Measurements from ENCODE around the gene UQCRC1. TPM values are rescaled to one million over a fixed set of nuclear protein-coding genes. Genes with fewer than 3 reads are reported as not detected.
A peak's percentile ranks its signal among the peaks of the same experiment; 100 is the strongest.

Gene UQCRC1
- total RNA-seq, 1 experiment from 2014 or later, result 323 TPM

DNA sequence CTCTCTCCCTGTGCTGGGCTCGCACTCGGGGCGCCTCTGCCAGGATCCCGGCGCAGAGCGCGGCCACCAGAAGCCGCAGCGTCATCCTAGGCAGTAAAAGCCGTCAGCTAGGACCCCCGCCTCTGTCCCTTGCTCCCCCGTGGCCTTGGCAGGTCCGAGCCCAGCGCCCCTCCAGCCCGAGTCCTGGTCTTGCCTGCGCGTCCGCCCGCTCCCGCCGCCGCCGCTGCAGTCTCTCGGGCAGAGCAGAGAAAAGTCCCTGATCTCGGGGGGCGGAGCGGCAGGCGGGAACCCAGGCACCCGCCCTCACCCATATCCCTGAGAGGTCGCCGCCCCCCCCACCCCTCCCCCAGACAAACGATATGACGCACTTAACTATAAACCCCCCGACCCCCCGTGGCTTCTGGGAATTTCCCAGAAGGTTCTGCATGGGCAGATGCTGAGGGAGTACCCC, 14.3 kb downstream of the UQCRC1 start, which contains the start of gene COL7A1:
Gene COL7A1 (minus strand): TSS at position 255 of the 451 bp plus-strand sequence. CDS start 170 bp downstream, at position 85.
- Mint-ChIP-seq H3K27ac (no peak within 1 kb of the TSS), H3K27me3 (ENCODE audit: low read depth) (no peaks in the 10 kb centered on the region; the same call in 1 of the 2 replicates), H3K4me3 (peak within 1 kb of the TSS; percentile 43), H3K36me3 (peaks cover 24% of the 10 kb centered on the region), H3K9me3 (no peaks in the 10 kb centered on the region), H3K4me1 (peaks cover 16% of the 10 kb centered on the region)
- POLR2A ChIA-PET, result no interaction called here
- CTCF ChIA-PET, result interaction anchor here (1.2 to 1.4 kb wide), 2 partner anchors 37 to 40 kb away, joined by 4 read pairs; partner anchors contain the start of gene SLC26A6
- ATAC-seq (0 out of 2 replicates have a peak, but pooled peaks have one; percentile 4), DNase-seq (ENCODE audit: low spot score) (peak; percentile 26)
- TF ChIP-seq, protein P1, sequence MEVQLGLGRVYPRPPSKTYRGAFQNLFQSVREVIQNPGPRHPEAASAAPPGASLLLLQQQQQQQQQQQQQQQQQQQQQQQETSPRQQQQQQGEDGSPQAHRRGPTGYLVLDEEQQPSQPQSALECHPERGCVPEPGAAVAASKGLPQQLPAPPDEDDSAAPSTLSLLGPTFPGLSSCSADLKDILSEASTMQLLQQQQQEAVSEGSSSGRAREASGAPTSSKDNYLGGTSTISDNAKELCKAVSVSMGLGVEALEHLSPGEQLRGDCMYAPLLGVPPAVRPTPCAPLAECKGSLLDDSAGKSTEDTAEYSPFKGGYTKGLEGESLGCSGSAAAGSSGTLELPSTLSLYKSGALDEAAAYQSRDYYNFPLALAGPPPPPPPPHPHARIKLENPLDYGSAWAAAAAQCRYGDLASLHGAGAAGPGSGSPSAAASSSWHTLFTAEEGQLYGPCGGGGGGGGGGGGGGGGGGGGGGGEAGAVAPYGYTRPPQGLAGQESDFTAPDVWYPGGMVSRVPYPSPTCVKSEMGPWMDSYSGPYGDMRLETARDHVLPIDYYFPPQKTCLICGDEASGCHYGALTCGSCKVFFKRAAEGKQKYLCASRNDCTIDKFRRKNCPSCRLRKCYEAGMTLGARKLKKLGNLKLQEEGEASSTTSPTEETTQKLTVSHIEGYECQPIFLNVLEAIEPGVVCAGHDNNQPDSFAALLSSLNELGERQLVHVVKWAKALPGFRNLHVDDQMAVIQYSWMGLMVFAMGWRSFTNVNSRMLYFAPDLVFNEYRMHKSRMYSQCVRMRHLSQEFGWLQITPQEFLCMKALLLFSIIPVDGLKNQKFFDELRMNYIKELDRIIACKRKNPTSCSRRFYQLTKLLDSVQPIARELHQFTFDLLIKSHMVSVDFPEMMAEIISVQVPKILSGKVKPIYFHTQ (CRISPR knock-in tag; IDR thresholded peaks at IDR 0.05), result no peak
- TF ChIP-seq, protein P2, sequence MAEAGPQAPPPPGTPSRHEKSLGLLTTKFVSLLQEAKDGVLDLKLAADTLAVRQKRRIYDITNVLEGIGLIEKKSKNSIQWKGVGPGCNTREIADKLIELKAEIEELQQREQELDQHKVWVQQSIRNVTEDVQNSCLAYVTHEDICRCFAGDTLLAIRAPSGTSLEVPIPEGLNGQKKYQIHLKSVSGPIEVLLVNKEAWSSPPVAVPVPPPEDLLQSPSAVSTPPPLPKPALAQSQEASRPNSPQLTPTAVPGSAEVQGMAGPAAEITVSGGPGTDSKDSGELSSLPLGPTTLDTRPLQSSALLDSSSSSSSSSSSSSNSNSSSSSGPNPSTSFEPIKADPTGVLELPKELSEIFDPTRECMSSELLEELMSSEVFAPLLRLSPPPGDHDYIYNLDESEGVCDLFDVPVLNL (CRISPR knock-in tag; IDR thresholded peaks at IDR 0.05; ENCODE audit: borderline replicate concordance, low read depth), result no peak
- TF ChIP-seq ATF1 (CRISPR knock-in tag; IDR thresholded peaks at IDR 0.05) (no peak), RORB (CRISPR knock-in tag; IDR thresholded peaks at IDR 0.05) (no peak), MXD4 (CRISPR knock-in tag; IDR thresholded peaks at IDR 0.05; ENCODE audit: borderline replicate concordance) (no peak), EMX1 (CRISPR knock-in tag; IDR thresholded peaks at IDR 0.05) (no peak)

DNA sequence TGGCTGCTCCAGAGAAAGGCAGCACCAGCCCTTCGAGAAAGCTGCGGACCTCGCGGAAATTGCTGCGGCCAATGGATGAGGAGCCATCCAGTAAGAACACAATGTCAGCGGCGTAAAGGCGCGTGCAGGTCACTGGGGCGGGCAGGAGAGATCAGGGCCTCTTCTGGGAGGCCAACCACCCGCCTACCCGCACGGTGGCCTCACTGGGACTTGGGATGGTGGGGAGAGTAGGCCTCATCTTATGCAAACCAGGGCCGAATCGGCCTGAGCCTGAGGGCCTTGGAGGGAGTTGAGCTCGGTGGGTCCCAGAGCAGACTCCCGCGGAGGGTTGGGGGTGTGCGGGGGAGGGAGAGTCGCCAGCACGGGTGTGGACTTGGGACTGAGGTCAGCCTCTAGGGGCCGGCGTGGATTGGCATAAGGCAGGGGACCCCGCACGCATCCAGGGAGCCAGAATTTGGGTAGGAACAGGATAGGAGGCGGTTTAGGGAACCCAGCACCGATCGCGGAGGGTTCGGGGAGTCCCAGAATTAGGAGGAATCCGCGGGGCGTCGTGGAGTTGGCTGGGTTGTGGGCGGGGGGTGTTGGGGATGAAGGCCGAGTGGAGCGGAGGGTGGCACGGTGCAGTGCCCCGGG, 14.9 kb downstream of the UQCRC1 start:
- ATAC-seq (peak; percentile 5; the same call in 1 of the 2 replicates), DNase-seq (ENCODE audit: low spot score) (no peak)
- Mint-ChIP-seq H3K9me3 (no peaks in the 10 kb centered on the region), H3K4me1 (peaks cover 16% of the 10 kb centered on the region), H3K27me3 (ENCODE audit: low read depth) (no peaks in the 10 kb centered on the region; the same call in 1 of the 2 replicates), H3K4me3 (peak overlapping the region; percentile 43), H3K27ac (no peak overlapping the region), H3K36me3 (peaks cover 18% of the 10 kb centered on the region)
- no peak for TF ChIP-seq RELA (CRISPR knock-in tag; IDR thresholded peaks at IDR 0.05; ENCODE audit: borderline replicate concordance)
- no peak for TF ChIP-seq NFYB (CRISPR knock-in tag; conservative IDR thresholded peaks at IDR 0.05; ENCODE audit: low read depth)
- TF ChIP-seq, protein P3, sequence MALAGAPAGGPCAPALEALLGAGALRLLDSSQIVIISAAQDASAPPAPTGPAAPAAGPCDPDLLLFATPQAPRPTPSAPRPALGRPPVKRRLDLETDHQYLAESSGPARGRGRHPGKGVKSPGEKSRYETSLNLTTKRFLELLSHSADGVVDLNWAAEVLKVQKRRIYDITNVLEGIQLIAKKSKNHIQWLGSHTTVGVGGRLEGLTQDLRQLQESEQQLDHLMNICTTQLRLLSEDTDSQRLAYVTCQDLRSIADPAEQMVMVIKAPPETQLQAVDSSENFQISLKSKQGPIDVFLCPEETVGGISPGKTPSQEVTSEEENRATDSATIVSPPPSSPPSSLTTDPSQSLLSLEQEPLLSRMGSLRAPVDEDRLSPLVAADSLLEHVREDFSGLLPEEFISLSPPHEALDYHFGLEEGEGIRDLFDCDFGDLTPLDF (CRISPR knock-in tag; IDR thresholded peaks at IDR 0.05), result no peak
- TF ChIP-seq, protein P4, sequence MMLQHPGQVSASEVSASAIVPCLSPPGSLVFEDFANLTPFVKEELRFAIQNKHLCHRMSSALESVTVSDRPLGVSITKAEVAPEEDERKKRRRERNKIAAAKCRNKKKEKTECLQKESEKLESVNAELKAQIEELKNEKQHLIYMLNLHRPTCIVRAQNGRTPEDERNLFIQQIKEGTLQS (CRISPR knock-in tag; conservative IDR thresholded peaks at IDR 0.05), result no peak
- TF ChIP-seq, protein P5, sequence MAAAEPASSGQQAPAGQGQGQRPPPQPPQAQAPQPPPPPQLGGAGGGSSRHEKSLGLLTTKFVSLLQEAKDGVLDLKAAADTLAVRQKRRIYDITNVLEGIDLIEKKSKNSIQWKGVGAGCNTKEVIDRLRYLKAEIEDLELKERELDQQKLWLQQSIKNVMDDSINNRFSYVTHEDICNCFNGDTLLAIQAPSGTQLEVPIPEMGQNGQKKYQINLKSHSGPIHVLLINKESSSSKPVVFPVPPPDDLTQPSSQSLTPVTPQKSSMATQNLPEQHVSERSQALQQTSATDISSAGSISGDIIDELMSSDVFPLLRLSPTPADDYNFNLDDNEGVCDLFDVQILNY (CRISPR knock-in tag; IDR thresholded peaks at IDR 0.05), result no peak
- TF ChIP-seq, protein P6, sequence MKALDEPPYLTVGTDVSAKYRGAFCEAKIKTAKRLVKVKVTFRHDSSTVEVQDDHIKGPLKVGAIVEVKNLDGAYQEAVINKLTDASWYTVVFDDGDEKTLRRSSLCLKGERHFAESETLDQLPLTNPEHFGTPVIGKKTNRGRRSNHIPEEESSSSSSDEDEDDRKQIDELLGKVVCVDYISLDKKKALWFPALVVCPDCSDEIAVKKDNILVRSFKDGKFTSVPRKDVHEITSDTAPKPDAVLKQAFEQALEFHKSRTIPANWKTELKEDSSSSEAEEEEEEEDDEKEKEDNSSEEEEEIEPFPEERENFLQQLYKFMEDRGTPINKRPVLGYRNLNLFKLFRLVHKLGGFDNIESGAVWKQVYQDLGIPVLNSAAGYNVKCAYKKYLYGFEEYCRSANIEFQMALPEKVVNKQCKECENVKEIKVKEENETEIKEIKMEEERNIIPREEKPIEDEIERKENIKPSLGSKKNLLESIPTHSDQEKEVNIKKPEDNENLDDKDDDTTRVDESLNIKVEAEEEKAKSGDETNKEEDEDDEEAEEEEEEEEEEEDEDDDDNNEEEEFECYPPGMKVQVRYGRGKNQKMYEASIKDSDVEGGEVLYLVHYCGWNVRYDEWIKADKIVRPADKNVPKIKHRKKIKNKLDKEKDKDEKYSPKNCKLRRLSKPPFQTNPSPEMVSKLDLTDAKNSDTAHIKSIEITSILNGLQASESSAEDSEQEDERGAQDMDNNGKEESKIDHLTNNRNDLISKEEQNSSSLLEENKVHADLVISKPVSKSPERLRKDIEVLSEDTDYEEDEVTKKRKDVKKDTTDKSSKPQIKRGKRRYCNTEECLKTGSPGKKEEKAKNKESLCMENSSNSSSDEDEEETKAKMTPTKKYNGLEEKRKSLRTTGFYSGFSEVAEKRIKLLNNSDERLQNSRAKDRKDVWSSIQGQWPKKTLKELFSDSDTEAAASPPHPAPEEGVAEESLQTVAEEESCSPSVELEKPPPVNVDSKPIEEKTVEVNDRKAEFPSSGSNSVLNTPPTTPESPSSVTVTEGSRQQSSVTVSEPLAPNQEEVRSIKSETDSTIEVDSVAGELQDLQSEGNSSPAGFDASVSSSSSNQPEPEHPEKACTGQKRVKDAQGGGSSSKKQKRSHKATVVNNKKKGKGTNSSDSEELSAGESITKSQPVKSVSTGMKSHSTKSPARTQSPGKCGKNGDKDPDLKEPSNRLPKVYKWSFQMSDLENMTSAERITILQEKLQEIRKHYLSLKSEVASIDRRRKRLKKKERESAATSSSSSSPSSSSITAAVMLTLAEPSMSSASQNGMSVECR (CRISPR knock-in tag; IDR thresholded peaks at IDR 0.05; ENCODE audit: borderline replicate concordance), result no peak
- no peak for TF ChIP-seq NFE2L1 (CRISPR knock-in tag; IDR thresholded peaks at IDR 0.05)
- no peak for TF ChIP-seq CREB1 (CRISPR knock-in tag; IDR thresholded peaks at IDR 0.05)
- no peak for TF ChIP-seq SP1 (CRISPR knock-in tag; conservative IDR thresholded peaks at IDR 0.05)
- no peak for TF ChIP-seq FOXJ3 (CRISPR knock-in tag; IDR thresholded peaks at IDR 0.05; ENCODE audit: borderline replicate concordance)
- TF ChIP-seq GRHL2 (CRISPR knock-in tag; IDR thresholded peaks at IDR 0.05; ENCODE audit: insufficient replicate concordance, severe bottlenecking), result no peak
- TF ChIP-seq FOXP1 (CRISPR knock-in tag; IDR thresholded peaks at IDR 0.05; ENCODE audit: borderline replicate concordance), result no peak
- TF ChIP-seq ZNF219 (CRISPR knock-in tag; IDR thresholded peaks at IDR 0.05; ENCODE audit: borderline replicate concordance), result no peak
- TF ChIP-seq, protein P7, sequence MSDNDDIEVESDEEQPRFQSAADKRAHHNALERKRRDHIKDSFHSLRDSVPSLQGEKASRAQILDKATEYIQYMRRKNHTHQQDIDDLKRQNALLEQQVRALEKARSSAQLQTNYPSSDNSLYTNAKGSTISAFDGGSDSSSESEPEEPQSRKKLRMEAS (CRISPR knock-in tag; IDR thresholded peaks at IDR 0.05), result no peak
- ChIA-PET CTCF (interaction anchor here (1.4 kb wide), 1 partner anchor 41 kb away, joined by 4 read pairs; the partner anchor contains the start of gene SLC26A6), POLR2A (no interaction called here)

All from WTC11 (cell line).